WTC11 (cell line): ENCODE measurements around the gene GRM8. TPM values are rescaled to one million over a fixed set of nuclear protein-coding genes. Genes with fewer than 3 reads are reported as not detected.

ENCODE experiments used
- ATAC-seq: fragments of 200-7000 bp; cut with Tn5 transposase; 2 replicates; pipeline ENCODE4 v1.10.0; 2021; ENCODE audit warnings: mild to moderate bottlenecking, moderate library complexity
- CTCF ChIA-PET: fragments of 300-600 bp; sonication (Branson Sonifier 250); formaldehyde crosslinking; loops from one replicate; lab custom pipeline; 2021; ENCODE audit warnings: antibody characterized with exemption; lab: Charles Lee
- POLR2A ChIA-PET: fragments of 350-600 bp; sonication (Branson Sonifier 250); formaldehyde crosslinking; loops from one replicate; lab custom pipeline; 2021; ENCODE audit warnings: antibody characterized with exemption; lab: Charles Lee
- DNase-seq: peaks from one replicate; pipeline ENCODE4 v3.0.0; 2021; ENCODE audit warnings: low spot score
- H3K27ac Mint-ChIP-seq: 2 replicates; pipeline ENCODE4 v1.8.0; 2021; ENCODE audit warnings: mixed read lengths
- H3K27me3 Mint-ChIP-seq: 2 replicates; pipeline ENCODE4 v1.8.0; 2021; ENCODE audit warnings: low read depth, mild to moderate bottlenecking, moderate library complexity, mixed read lengths
- H3K36me3 Mint-ChIP-seq: 2 replicates; pipeline ENCODE4 v1.8.0; 2021; ENCODE audit warnings: mixed read lengths
- H3K4me1 Mint-ChIP-seq: 2 replicates; pipeline ENCODE4 v1.8.0; 2022; ENCODE audit warnings: mixed read lengths
- H3K4me3 Mint-ChIP-seq: 2 replicates; pipeline ENCODE4 v1.8.0; 2021; ENCODE audit warnings: mild to moderate bottlenecking, moderate library complexity, mixed read lengths
- H3K9me3 Mint-ChIP-seq: 2 replicates; pipeline ENCODE4 v1.8.0; 2021; ENCODE audit warnings: mixed read lengths
- CDX4 ChIP-seq: fragments of 250-450 bp; sonication (Bioruptor Pico); IDR thresholded peaks from 2 replicates; pipeline ENCODE4 v1.9.0; 2021; ENCODE audit warnings: moderate library complexity, mild to moderate bottlenecking, inconsistent platforms, borderline replicate concordance
- E2F4 ChIP-seq: sonication (generic); formaldehyde crosslinking; IDR thresholded peaks from 2 replicates; pipeline ENCODE4 v1.8.1; 2022; ENCODE audit warnings: low read depth, mild to moderate bottlenecking, moderate library complexity, missing genetic modification reagents, borderline replicate concordance
- E2F5 ChIP-seq: sonication (generic); formaldehyde crosslinking; IDR thresholded peaks from 2 replicates; pipeline ENCODE4 v1.8.1; 2022; ENCODE audit warnings: mild to moderate bottlenecking, moderate library complexity, missing genetic modification reagents
- ELF4 ChIP-seq: sonication (generic); formaldehyde crosslinking; IDR thresholded peaks from 2 replicates; pipeline ENCODE4 v1.8.1; 2022; ENCODE audit warnings: low read depth, mild to moderate bottlenecking, moderate library complexity, missing genetic modification reagents
- GABPB1 ChIP-seq: sonication (generic); formaldehyde crosslinking; IDR thresholded peaks from 2 replicates; pipeline ENCODE4 v1.8.1; 2023; ENCODE audit warnings: mild to moderate bottlenecking, missing genetic modification reagents
- GRHL2 ChIP-seq: fragments of 250-450 bp; sonication (Bioruptor Pico); IDR thresholded peaks from 2 replicates; pipeline ENCODE4 v1.8.0; 2022; ENCODE audit warnings: mild to moderate bottlenecking, moderate library complexity; ENCODE audit not compliant: insufficient replicate concordance, severe bottlenecking
- GTF2I ChIP-seq: fragments of 250-450 bp; sonication (Bioruptor Pico); conservative IDR thresholded peaks from 2 replicates; pipeline ENCODE4 v1.4.0; 2021; ENCODE audit warnings: mild to moderate bottlenecking
- HMGXB4 ChIP-seq: sonication (generic); formaldehyde crosslinking; IDR thresholded peaks from 2 replicates; pipeline ENCODE4 v1.8.1; 2023; ENCODE audit warnings: mild to moderate bottlenecking, moderate library complexity, missing genetic modification reagents
- JAZF1 ChIP-seq: fragments of 250-450 bp; sonication (Bioruptor Pico); IDR thresholded peaks from 2 replicates; pipeline ENCODE4 v1.9.0; 2021; ENCODE audit warnings: moderate library complexity, mild to moderate bottlenecking, inconsistent platforms
- KAT7 ChIP-seq: sonication (generic); formaldehyde crosslinking; IDR thresholded peaks from 2 replicates; pipeline ENCODE4 v1.8.1; 2023; ENCODE audit warnings: missing genetic modification reagents, mild to moderate bottlenecking, borderline replicate concordance
- MLX ChIP-seq: sonication (generic); formaldehyde crosslinking; IDR thresholded peaks from 2 replicates; pipeline ENCODE4 v1.8.1; 2023; ENCODE audit warnings: mild to moderate bottlenecking, missing genetic modification reagents, moderate library complexity
- NFE2L1 ChIP-seq: sonication (generic); formaldehyde crosslinking; IDR thresholded peaks from 2 replicates; pipeline ENCODE4 v1.8.1; 2023; ENCODE audit warnings: missing genetic modification reagents
- SP1 ChIP-seq: sonication (generic); formaldehyde crosslinking; conservative IDR thresholded peaks from 2 replicates; pipeline ENCODE4 v1.8.1; 2022; ENCODE audit warnings: missing genetic modification reagents
- STAT6 ChIP-seq: sonication (generic); formaldehyde crosslinking; conservative IDR thresholded peaks from 2 replicates; pipeline ENCODE4 v1.8.1; 2023; ENCODE audit warnings: mild to moderate bottlenecking, low read depth, missing genetic modification reagents, moderate library complexity
- TCF7 ChIP-seq: sonication (generic); formaldehyde crosslinking; IDR thresholded peaks from 2 replicates; pipeline ENCODE4 v1.8.0; 2022; ENCODE audit warnings: mild to moderate bottlenecking, low read depth, missing genetic modification reagents, moderate library complexity
- USF2 ChIP-seq: sonication (generic); formaldehyde crosslinking; IDR thresholded peaks from 2 replicates; pipeline ENCODE4 v1.8.1; 2023; ENCODE audit warnings: mild to moderate bottlenecking, missing genetic modification reagents, moderate library complexity
- ZMAT4 ChIP-seq: fragments of 250-450 bp; sonication (Bioruptor Pico); IDR thresholded peaks from 2 replicates; pipeline ENCODE4 v1.9.0; 2021; ENCODE audit warnings: mild to moderate bottlenecking
- ZNF512 ChIP-seq: sonication (generic); formaldehyde crosslinking; IDR thresholded peaks from 2 replicates; pipeline ENCODE4 v1.8.1; 2022; ENCODE audit warnings: missing genetic modification reagents, borderline replicate concordance
- ZNF671 ChIP-seq: fragments of 250-450 bp; sonication (Bioruptor Pico); IDR thresholded peaks from 2 replicates; pipeline ENCODE4 v1.8.0; 2021; ENCODE audit warnings: mild to moderate bottlenecking
- total RNA-seq: library from RNA; stranded (reverse); gene quantifications from 3 replicates; pipeline ENCODE4 v1.2.3, GENCODE V29; 2021

Gene GRM8
- total RNA-seq, 1 experiment from 2014 or later: 2.3 TPM

GRCh38 chr7:127208351-127208750, 44.4 kb downstream of the GRM8 start:
- H3K9me3 Mint-ChIP-seq: no peaks in the 10 kb centered on the region
- TF ChIP-seq KAT7 (no peak), CDX4 (CRISPR knock-in tag) (no peak), MLX (no peak), ELF4 (no peak), STAT6 (CRISPR knock-in tag) (no peak), TCF7 (CRISPR knock-in tag) (no peak), E2F5 (CRISPR knock-in tag) (no peak), ZNF512 (CRISPR knock-in tag) (no peak), HMGXB4 (CRISPR knock-in tag) (no peak)
- no peaks in the 10 kb centered on the region for H3K36me3 Mint-ChIP-seq
- no peak overlapping the region for H3K4me3 Mint-ChIP-seq
- POLR2A ChIA-PET: no interaction called here
- DNase-seq (no peak), ATAC-seq (no peak)
- no peak overlapping the region for H3K27ac Mint-ChIP-seq
- no peaks in the 10 kb centered on the region for H3K4me1 Mint-ChIP-seq
- no peaks in the 10 kb centered on the region for H3K27me3 Mint-ChIP-seq
- CTCF ChIA-PET: no interaction called here

GRCh38 chr7:127207806-127208205, 44.9 kb downstream of the GRM8 start:
- POLR2A ChIA-PET: no interaction called here
- no peak overlapping the region for H3K27ac Mint-ChIP-seq
- TF ChIP-seq SP1 (CRISPR knock-in tag): no peak
- TF ChIP-seq, all 79 proteins: peak for 0
- ATAC-seq (no peak), DNase-seq (no peak)
- CTCF ChIA-PET: no interaction called here
- Mint-ChIP-seq H3K4me1 (no peaks in the 10 kb centered on the region), H3K9me3 (no peaks in the 10 kb centered on the region), H3K36me3 (no peaks in the 10 kb centered on the region), H3K4me3 (no peak overlapping the region), H3K27me3 (no peaks in the 10 kb centered on the region)

- no peak overlapping the region for H3K27ac Mint-ChIP-seq
- CTCF ChIA-PET: no interaction called here
- POLR2A ChIA-PET: no interaction called here
- TF ChIP-seq ZMAT4 (no peak), GRHL2 (no peak), ZNF671 (CRISPR knock-in tag) (no peak), ELF4 (no peak), E2F4 (no peak), USF2 (CRISPR knock-in tag) (no peak), GTF2I (CRISPR knock-in tag) (no peak), GABPB1 (CRISPR knock-in tag) (no peak), ZNF512 (CRISPR knock-in tag) (no peak), NFE2L1 (CRISPR knock-in tag) (no peak), JAZF1 (CRISPR knock-in tag) (no peak)
Measured at GRCh38 chr7:127207230-127207629, 45.5 kb downstream of the GRM8 start.

More at GRCh38 chr7:127207230-127207629, 45.5 kb downstream of the GRM8 start:
- H3K4me1 Mint-ChIP-seq: no peaks in the 10 kb centered on the region
- H3K36me3 Mint-ChIP-seq: no peaks in the 10 kb centered on the region
- H3K27me3 Mint-ChIP-seq: no peaks in the 10 kb centered on the region
- no peak overlapping the region for H3K4me3 Mint-ChIP-seq
- DNase-seq (no peak), ATAC-seq (no peak)
- H3K9me3 Mint-ChIP-seq: no peaks in the 10 kb centered on the region
